Omental fat pad (tissue), 4 donors: Measurements from ENCODE around the gene FEZ2. TPM values are rescaled to one million over a fixed set of nuclear protein-coding genes. Genes with fewer than 3 reads are reported as not detected.

ENCODE experiments used
- ATAC-seq: fragments of 150-250 bp; one replicate; pipeline ENCODE4 v1.9.1; 2016; ENCODE audit warnings: mild to moderate bottlenecking, moderate library complexity; ENCODE audit not compliant: low FRiP score
- DNase-seq: peaks from one replicate; pipeline ENCODE4 v3.0.0-alpha.2; 2019; ENCODE audit warnings: low spot score
- CTCF ChIP-seq, 3 donors: fragments of 450-650 bp; IDR thresholded peaks; one replicate each; pipeline ENCODE4 v1.5.1; 2016 to 2017; ENCODE audit warnings: antibody characterized with exemption in 3 of 3, mild to moderate bottlenecking in 3 of 3, moderate library complexity in 2 of 3
- total RNA-seq, 4 donors: library from RNA; depleted of rRNA; stranded (reverse); fragments of >200 nt; gene quantifications; one replicate each; pipeline ENCODE4 v1.1.0, GENCODE V29; 2016

The FEZ2 gene
- total RNA-seq, 4 donors from 2014 or later: 41.9 to 64.0 (median 55.9) TPM

- ATAC-seq (no peak), DNase-seq (no peak)
- TF ChIP-seq CTCF (IDR thresholded peaks at IDR 0.05): no peak
Observed at GRCh38 chr2:36570416-36570815, 27.6 kb downstream of the FEZ2 start.

GRCh38 chr2:36569267-36569856 is 28.6 kb downstream of the FEZ2 start:
- DNase-seq (no peak), ATAC-seq (no peak)
- TF ChIP-seq CTCF (IDR thresholded peaks at IDR 0.05): no peak

GRCh38 chr2:36568516-36569246 is 29.3 kb downstream of the FEZ2 start:
- DNase-seq (no peak), ATAC-seq (peak; percentile 35)
- TF ChIP-seq CTCF (IDR thresholded peaks at IDR 0.05): no peak

GRCh38 chr2:36567711-36568408 is 30.1 kb downstream of the FEZ2 start:
- DNase-seq (no peak), ATAC-seq (no peak)
- TF ChIP-seq CTCF (IDR thresholded peaks at IDR 0.05): no peak

- DNase-seq: no peak
Observed at GRCh38 chr2:36566887-36567286, 31.1 kb downstream of the FEZ2 start.

GRCh38 chr2:36565712-36566111 is 32.3 kb downstream of the FEZ2 start:
- ATAC-seq: no peak
- TF ChIP-seq CTCF (IDR thresholded peaks at IDR 0.05): no peak
- no peak for DNase-seq

More at GRCh38 chr2:36566887-36567286, 31.1 kb downstream of the FEZ2 start:
- TF ChIP-seq CTCF (IDR thresholded peaks at IDR 0.05): no peak
- ATAC-seq: no peak
